K562 (cell line): Measurements from ENCODE around the gene MTREX. TPM values are rescaled to one million over a fixed set of nuclear protein-coding genes. Genes with fewer than 3 reads are reported as not detected.

ENCODE experiments used
- ATAC-seq: fragments of 200-7000 bp; cut with Tn5 transposase; 3 replicates; pipeline ENCODE4 v1.9.1; 2020; ENCODE audit warnings: moderate library complexity
- BruUV-seq: library from RNA; stranded (reverse); fragments of 400-500 nt; replicated peaks from 2 replicates; lab custom pipeline; 2021; lab: Mats Ljungman, UMichigan
- CTCF ChIA-PET: fragments of 300-600 bp; formaldehyde crosslinking; extraction: SDS; loops from one replicate; lab custom pipeline; 2021; ENCODE audit warnings: low intra/inter-chr PET ratio; lab: Yijun Ruan, JAX
- POLR2A ChIA-PET: fragments of 300-600, 350-650 bp; sonication (Branson Sonifier 250); formaldehyde crosslinking; extraction: SDS; loops from one replicate; lab custom pipeline; 2021; ENCODE audit warnings: antibody characterized with exemption, inconsistent platforms; lab: Yijun Ruan, JAX
- DNase-seq, 4 experiments: peaks; one replicate each; pipeline versions ENCODE4 v3.0.0 to v3.0.0-alpha.2; 2011 to 2018; ENCODE audit warnings: low spot score in 3 of 4, mixed read lengths in 3 of 4; ENCODE audit errors: extremely low read depth in 1 of 4
- FAIRE-seq: peaks from 2 replicates; lab custom pipeline; 2011; peaks lifted over from hg19 to GRCh38; lab: Jason Lieb, UNC
- H2AFZ ChIP-seq: 2 replicates; pipeline ENCODE4 v1.6.0; 2011; ENCODE audit warnings: low read depth, low read length, control low read depth, inconsistent platforms
- H3K27ac ChIP-seq: fragments of 200-600 bp; 3 replicates; pipeline ENCODE4 v1.8.0; 2011; ENCODE audit warnings: low read depth, mild to moderate bottlenecking, control low read depth, inconsistent platforms, low read length, moderate library complexity, mixed read lengths; ENCODE audit errors: extremely low read depth
- H3K27me3 ChIP-seq, 2 experiments: fragments of 300-600 bp in 1 of 2; 2 replicates in 1 of 2; 3 replicates in 1 of 2; pipeline versions ENCODE4 v1.6.0 to v1.8.0; 2011; ENCODE audit warnings: inconsistent platforms in 2 of 2, low read length in 2 of 2, mild to moderate bottlenecking in 1 of 2, mixed read lengths in 1 of 2, moderate library complexity in 1 of 2; ENCODE audit not compliant: control insufficient read depth in 2 of 2, insufficient read depth in 2 of 2
- H3K36me3 ChIP-seq: fragments of 300-600 bp; 3 replicates; pipeline ENCODE4 v1.8.0; 2011; ENCODE audit warnings: mild to moderate bottlenecking, low read length, inconsistent platforms; ENCODE audit not compliant: control insufficient read depth, insufficient read depth
- H3K4me1 ChIP-seq, 2 experiments: fragments of 200-600 bp in 1 of 2; replicated peaks in 1 of 2; 2 replicates in 1 of 2; 3 replicates in 1 of 2; pipeline versions ENCODE4 v1.5.1 to v1.8.0; 2011; ENCODE audit warnings: inconsistent platforms in 2 of 2, low read length in 2 of 2, mild to moderate bottlenecking in 1 of 2, mixed read lengths in 1 of 2, moderate library complexity in 1 of 2; ENCODE audit not compliant: control insufficient read depth in 2 of 2, insufficient read depth in 2 of 2
- H3K4me2 ChIP-seq: 2 replicates; pipeline ENCODE4 v1.6.1; 2011; ENCODE audit warnings: low read length, control low read depth, inconsistent platforms, mixed read lengths; ENCODE audit not compliant: insufficient read depth
- H3K4me3 ChIP-seq: fragments of 200-600 bp; sonication (generic), shearing (Covaris generic); 2 replicates; pipeline ENCODE4 v1.5.1; 2016; ENCODE audit warnings: control low read depth, inconsistent platforms
- H3K79me2 ChIP-seq: fragments of 200-600 bp; 3 replicates; pipeline ENCODE4 v1.8.0; 2011; ENCODE audit warnings: low read length, inconsistent platforms; ENCODE audit not compliant: control insufficient read depth, insufficient read depth
- H3K9ac ChIP-seq, 2 experiments: 2 replicates each; pipeline versions ENCODE4 v1.6.0 to v1.6.1; 2011; ENCODE audit warnings: low read depth in 2 of 2, low read length in 2 of 2, control low read depth in 1 of 2, inconsistent platforms in 1 of 2, mild to moderate bottlenecking in 1 of 2, mixed read lengths in 1 of 2; ENCODE audit not compliant: insufficient read depth in 1 of 2
- H3K9me1 ChIP-seq: one replicate; pipeline ENCODE4 v1.6.0; 2011; ENCODE audit warnings: inconsistent platforms, mild to moderate bottlenecking, low read length, moderate library complexity; ENCODE audit not compliant: control insufficient read depth, insufficient read depth
- H3K9me3 ChIP-seq: replicated peaks from 2 replicates; pipeline ENCODE4 v1.5.1; 2011; ENCODE audit warnings: low read depth, low read length, inconsistent platforms; ENCODE audit not compliant: control insufficient read depth, insufficient read depth
- H4K20me1 ChIP-seq: replicated peaks from 2 replicates; pipeline ENCODE4 v1.6.1; 2011; ENCODE audit warnings: low read length, inconsistent platforms, mixed read lengths; ENCODE audit not compliant: control insufficient read depth, insufficient read depth
- BMI1 ChIP-seq: fragments of 150-350 bp; IDR thresholded peaks from 2 replicates; pipeline ENCODE4 v1.6.1; 2014; ENCODE audit warnings: low read length
- CBFB ChIP-seq: sonication (generic); formaldehyde crosslinking; IDR thresholded peaks from 2 replicates; pipeline ENCODE4 v1.4.0; 2020; ENCODE audit warnings: mild to moderate bottlenecking, missing genetic modification reagents
- COPS2 ChIP-seq: fragments of 450-650 bp; conservative IDR thresholded peaks from 2 replicates; pipeline ENCODE4 v1.6.1; 2016; ENCODE audit warnings: mild to moderate bottlenecking, moderate library complexity
- ETV1 ChIP-seq: fragments of 450-650 bp; conservative IDR thresholded peaks from 2 replicates; pipeline ENCODE4 v1.6.1; 2016; ENCODE audit warnings: missing genetic modification characterization, control low read depth, low read depth, missing compliant biosample characterization
- EWSR1 ChIP-seq: fragments of 450-650 bp; IDR thresholded peaks from 2 replicates; pipeline ENCODE4 v1.6.1; 2018; ENCODE audit warnings: borderline replicate concordance, mild to moderate bottlenecking, low read depth, moderate library complexity; ENCODE audit not compliant: partially characterized antibody
- NFRKB ChIP-seq: fragments of 450-650 bp; IDR thresholded peaks from 2 replicates; pipeline ENCODE4 v1.6.1; 2016; ENCODE audit warnings: low read depth
- PATZ1 ChIP-seq: fragments of 250-450 bp; sonication (Bioruptor Pico); IDR thresholded peaks from 2 replicates; pipeline ENCODE4 v1.5.0; 2020; ENCODE audit warnings: mild to moderate bottlenecking, borderline replicate concordance
- PCBP1 ChIP-seq: fragments of 200-400 bp; formaldehyde crosslinking; IDR thresholded peaks from 2 replicates; pipeline ENCODE4 v1.6.1; 2018; ENCODE audit warnings: mild to moderate bottlenecking, low read depth, low read length; ENCODE audit not compliant: poor library complexity, severe bottlenecking
- PHB ChIP-seq: fragments of 250-450 bp; sonication (Bioruptor Pico); IDR thresholded peaks from 2 replicates; pipeline ENCODE4 v1.5.0; 2021
- ZFP1 ChIP-seq: fragments of 450-650 bp; formaldehyde crosslinking; IDR thresholded peaks from 2 replicates; pipeline ENCODE4 v1.4.0; 2020; ENCODE audit warnings: mild to moderate bottlenecking, mixed read lengths
- ZNF507 ChIP-seq: conservative IDR thresholded peaks from 2 replicates; pipeline ENCODE4 v1.6.1; 2017; ENCODE audit warnings: missing genetic modification characterization, missing compliant biosample characterization
- WGBS: fragments of 100-300 bp; shearing (Covaris generic); methylation state at CpG from one replicate; pipeline ENCODE4 v1.1.6; 2016; ENCODE audit warnings: low coverage, mixed read lengths; ENCODE audit not compliant: insufficient coverage; ENCODE audit errors: missing lambda C conversion rate; 5-methylcytosine and 5-hydroxymethylcytosine counted together
- in situ Hi-C: fragments of 300-500 bp; cut with MboI; formaldehyde crosslinking; loops from 4 replicates; pipeline ENCODE4 v1.15.0; 2018; ENCODE audit warnings: inconsistent platforms, mixed read lengths
- intact Hi-C: fragments of 100-400 bp; cut with micrococcal nuclease; formaldehyde crosslinking; loops from 2 replicates; pipeline ENCODE4 v1.14.2; 2022
- polyA plus RNA-seq, 8 experiments: library from polyadenylated mRNA; depleted of rRNA in 4 of 8; stranded (reverse) in 5 of 8; unstranded in 3 of 8; fragments of >200 nt; fragmentation: Nextera tagmentation in 2 of 8; fragmentation: Illumina TruSeq in 1 of 8; extraction: Ambion mirVana in 2 of 8; extraction: Trizol in 1 of 8; gene quantifications; 2 replicates each; pipeline versions ENCODE4 v1.2.1 to v1.2.3, GENCODE V29; 2011 to 2014; ENCODE audit warnings: inconsistent platforms in 1 of 8, missing spikeins in 1 of 8
- total RNA-seq, 7 experiments: library from RNA; depleted of rRNA in 6 of 7; stranded (reverse); fragments of >200 nt in 6 of 7; fragmentation: Illumina TruSeq in 2 of 7; extraction: Trizol in 2 of 7; gene quantifications; 2 replicates each; pipeline versions ENCODE4 v1.2.1 to v1.2.3, GENCODE V29; 2011 to 2021; ENCODE audit warnings: low replicate concordance in 1 of 7

Gene MTREX
- total and polyA plus RNA-seq, 9 of the 15 experiments (the other 6 are each of a cell fraction or from before 2014, with no cell fraction given): 52.9 to 193 (median 150) TPM

- Histone ChIP-seq H3K9me1 (no peaks in the 10 kb centered on the region), H3K79me2 (peaks cover 18% of the 10 kb centered on the region; the same call in 2 of the 3 replicates), H3K4me2 (no peak overlapping the region), H3K9me3 (no peaks in the 10 kb centered on the region), H2AFZ (no peak overlapping the region), H3K27me3 (no peaks in the 10 kb centered on the region), H3K9ac (no peak overlapping the region), H3K4me3 (no peak overlapping the region), H4K20me1 (no peaks in the 10 kb centered on the region), H3K4me1 (no peaks in the 10 kb centered on the region), H3K27ac (no peak overlapping the region), H3K36me3 (peaks cover 93% of the 10 kb centered on the region)
- FAIRE-seq (no peak), ATAC-seq (no peak), DNase-seq (no peak)
- no TSS peak for BruUV-seq
- ChIA-PET POLR2A (no interaction called here), CTCF (interaction anchor here (0.6 kb wide), 1 partner anchor 171 kb away, joined by 3 read pairs; no protein-coding TSS in a partner anchor)
- in situ Hi-C loops: no loop called here
- TF ChIP-seq PCBP1: no peak
- TF ChIP-seq ZFP1 (CRISPR knock-in tag): no peak
- no peak for TF ChIP-seq ETV1 (tag)
- no peak for TF ChIP-seq EWSR1
- TF ChIP-seq ZNF507 (tag): no peak
- TF ChIP-seq BMI1: no peak
- no peak for TF ChIP-seq PHB (CRISPR knock-in tag)
- no peak for TF ChIP-seq PATZ1 (CRISPR knock-in tag)
- TF ChIP-seq CBFB: no peak
- TF ChIP-seq COPS2: no peak
- no peak for TF ChIP-seq NFRKB
- WGBS: 94% methylated on average over 4 of the region's 4 CpGs
- intact Hi-C loops: loop anchor here (5.0 kb wide), 1 partner anchor 349 kb away; no protein-coding TSS in a partner anchor
Measured at GRCh38 chr5:55343107-55343506, 35.3 kb downstream of the MTREX start.
